Body of pancreas (tissue), 4 donors: ENCODE data around the gene DCD.
"Not testable (repeated sequence)": the region's sequence is repeated elsewhere in the genome, so short reads cannot be mapped to it uniquely, and the experiment has no call there.

Experiments
- POLR2A ChIP-seq, 3 donors: fragments of 450-650 bp; IDR thresholded peaks; one replicate each; pipeline ENCODE4 v1.6.1; 2016; ENCODE audit warnings: antibody characterized with exemption in 3 of 3, mild to moderate bottlenecking in 2 of 3
- TF ChIP-seq, protein P1 (sequence below), 7 experiments: fragments of 450-650 bp in 4 of 7; fragments of 200-600 bp in 3 of 7; sonication (generic) in 3 of 7; IDR thresholded peaks; one replicate each; pipeline ENCODE4 v1.5.1; 2016 to 2019; ENCODE audit warnings: antibody characterized with exemption in 7 of 7

DNA sequence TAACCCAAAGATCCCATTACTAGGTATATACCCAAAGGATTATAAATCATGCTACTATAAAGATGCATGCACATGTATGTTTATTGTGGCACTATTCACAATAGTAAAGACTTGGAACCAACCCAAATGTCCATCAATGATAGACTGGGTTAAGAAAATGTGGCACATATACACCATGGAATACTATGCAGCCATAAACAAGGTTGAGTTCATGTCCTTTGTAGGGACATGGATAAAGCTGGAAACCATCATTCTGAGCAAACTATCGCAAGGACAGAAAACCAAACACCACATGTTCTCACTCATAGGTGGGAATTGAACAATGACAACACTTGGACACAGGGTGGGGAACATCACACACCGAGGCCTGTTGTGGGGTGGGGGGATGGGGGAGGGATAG lies 9.1 kb downstream of the DCD start:
- TF ChIP-seq, protein P1, sequence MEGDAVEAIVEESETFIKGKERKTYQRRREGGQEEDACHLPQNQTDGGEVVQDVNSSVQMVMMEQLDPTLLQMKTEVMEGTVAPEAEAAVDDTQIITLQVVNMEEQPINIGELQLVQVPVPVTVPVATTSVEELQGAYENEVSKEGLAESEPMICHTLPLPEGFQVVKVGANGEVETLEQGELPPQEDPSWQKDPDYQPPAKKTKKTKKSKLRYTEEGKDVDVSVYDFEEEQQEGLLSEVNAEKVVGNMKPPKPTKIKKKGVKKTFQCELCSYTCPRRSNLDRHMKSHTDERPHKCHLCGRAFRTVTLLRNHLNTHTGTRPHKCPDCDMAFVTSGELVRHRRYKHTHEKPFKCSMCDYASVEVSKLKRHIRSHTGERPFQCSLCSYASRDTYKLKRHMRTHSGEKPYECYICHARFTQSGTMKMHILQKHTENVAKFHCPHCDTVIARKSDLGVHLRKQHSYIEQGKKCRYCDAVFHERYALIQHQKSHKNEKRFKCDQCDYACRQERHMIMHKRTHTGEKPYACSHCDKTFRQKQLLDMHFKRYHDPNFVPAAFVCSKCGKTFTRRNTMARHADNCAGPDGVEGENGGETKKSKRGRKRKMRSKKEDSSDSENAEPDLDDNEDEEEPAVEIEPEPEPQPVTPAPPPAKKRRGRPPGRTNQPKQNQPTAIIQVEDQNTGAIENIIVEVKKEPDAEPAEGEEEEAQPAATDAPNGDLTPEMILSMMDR (IDR thresholded peaks at IDR 0.05) = not testable (repeated sequence)
- TF ChIP-seq POLR2A (IDR thresholded peaks at IDR 0.05) = not testable (repeated sequence)
